Activated CD8-positive, alpha-beta memory T cell treated with anti-CD3 and anti-CD28 coated beads, Interleukin-2, amount 10 ng/mL, durations not matched to agents 7 days and 5 days (primary cell): ENCODE measurements around the gene SLC38A2. TPM values are rescaled to one million over a fixed set of nuclear protein-coding genes. Genes with fewer than 3 reads are reported as not detected.
"Not testable (repeated sequence)": the region's sequence is repeated elsewhere in the genome, so short reads cannot be mapped to it uniquely, and the experiment has no call there.

Experiments used
- ATAC-seq: fragments of 150-1000 bp; cut with Tn5 transposase; one replicate; pipeline ENCODE4 v1.10.0; 2021; ENCODE audit warnings: moderate library complexity
- CTCF ChIA-PET: fragments of 350-600 bp; sonication (Branson Sonifier 250); formaldehyde crosslinking; loops from one replicate; lab custom pipeline; 2021; ENCODE audit warnings: antibody characterized with exemption; lab: Charles Lee
- DNase-seq: peaks from one replicate; pipeline ENCODE4 v3.0.0-alpha.2; 2020
- H3K27ac Mint-ChIP-seq: one replicate; pipeline ENCODE4 v1.8.0; 2021; ENCODE audit warnings: mild to moderate bottlenecking, mixed read lengths
- H3K27me3 Mint-ChIP-seq: one replicate; pipeline ENCODE4 v1.8.0; 2021; ENCODE audit warnings: mixed read lengths
- H3K36me3 Mint-ChIP-seq: one replicate; pipeline ENCODE4 v1.8.0; 2021; ENCODE audit warnings: mild to moderate bottlenecking, mixed read lengths
- H3K4me1 Mint-ChIP-seq: one replicate; pipeline ENCODE4 v1.8.0; 2021; ENCODE audit warnings: mixed read lengths
- H3K4me3 Mint-ChIP-seq: one replicate; pipeline ENCODE4 v1.8.0; 2021; ENCODE audit warnings: mild to moderate bottlenecking, moderate library complexity, mixed read lengths
- H3K9me3 Mint-ChIP-seq: one replicate; pipeline ENCODE4 v1.8.0; 2022; ENCODE audit warnings: low read depth, mixed read lengths
- total RNA-seq, 2 experiments: library from RNA; stranded (reverse); gene quantifications; one replicate each; pipeline ENCODE4 v1.2.3, GENCODE V29; 2021

SLC38A2 gene
- total RNA-seq, 2 experiments from 2014 or later: 168 to 258 TPM

DNA sequence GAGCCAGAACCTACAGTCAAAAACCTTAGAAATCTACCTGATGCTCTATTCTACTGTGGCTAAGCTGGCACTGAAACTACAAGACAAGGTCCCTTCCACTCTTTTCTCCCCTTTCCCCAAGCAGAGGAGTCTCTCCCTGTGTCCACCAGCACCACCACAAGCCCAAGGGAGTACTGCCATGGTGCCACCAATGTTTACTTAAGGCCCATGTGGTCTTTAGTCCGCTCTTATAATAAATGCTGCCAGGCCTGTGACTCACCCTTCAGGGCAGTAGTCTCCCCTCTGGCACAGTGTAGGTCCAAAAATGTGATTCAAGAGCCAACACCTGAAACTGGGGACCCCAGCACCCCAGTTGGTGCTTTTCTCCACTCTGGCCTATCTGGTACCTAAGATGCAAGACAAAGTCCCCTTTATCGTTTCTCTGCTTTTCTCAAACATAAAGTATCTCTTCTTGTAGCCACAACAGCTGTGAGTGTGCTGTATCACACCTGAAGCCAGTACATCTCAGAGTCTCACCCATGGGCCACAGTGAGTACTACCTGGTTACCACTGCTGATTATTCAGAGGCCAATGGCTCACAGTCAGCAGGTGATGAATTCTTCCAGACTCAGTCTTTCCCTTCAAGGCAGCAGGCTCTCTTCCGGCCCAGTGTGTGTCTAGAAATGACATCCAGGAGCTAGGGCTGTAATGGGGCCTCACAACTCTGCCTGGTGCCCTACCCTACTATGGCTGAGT lies 29.3 kb downstream of the SLC38A2 start:
- no peak for DNase-seq
- H3K4me3 Mint-ChIP-seq: no peak overlapping the region
- no peak for ATAC-seq
- peaks cover 5% of the 10 kb centered on the region for H3K4me1 Mint-ChIP-seq
- H3K27me3 Mint-ChIP-seq: peaks cover 13% of the 10 kb centered on the region
- peaks cover 3% of the 10 kb centered on the region for H3K36me3 Mint-ChIP-seq
- H3K9me3 Mint-ChIP-seq: no peaks in the 10 kb centered on the region
- CTCF ChIA-PET: interaction anchor here (1.6 kb wide), 1 partner anchor 318 kb away, joined by 4 read pairs; no protein-coding TSS in a partner anchor
- H3K27ac Mint-ChIP-seq: no peak overlapping the region

DNA sequence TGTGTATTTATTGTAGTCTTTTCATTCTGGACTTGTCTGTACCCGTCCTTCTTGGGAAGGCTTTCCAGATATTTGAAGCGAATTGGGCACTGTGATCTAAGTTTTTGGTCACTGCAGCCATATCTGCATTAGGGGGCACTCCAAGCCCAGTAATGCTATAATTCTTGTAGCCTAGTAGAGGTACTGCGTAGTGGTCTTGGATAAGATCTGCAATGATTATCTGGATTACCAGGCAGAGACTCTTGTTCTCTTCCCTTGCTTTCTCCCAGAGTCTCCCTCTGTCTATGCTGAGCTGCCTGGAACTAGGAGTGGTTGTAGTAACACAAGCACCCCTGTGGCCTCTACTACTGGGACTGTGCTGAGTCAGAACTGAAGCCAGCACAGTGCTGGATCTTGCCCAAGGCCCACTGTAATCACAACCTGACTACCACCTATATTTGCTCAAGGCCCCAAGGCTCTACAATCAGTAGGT lies 30.0 kb downstream of the SLC38A2 start:
- H3K9me3 Mint-ChIP-seq: no peaks in the 10 kb centered on the region
- H3K27me3 Mint-ChIP-seq: peaks cover 13% of the 10 kb centered on the region
- peaks cover 3% of the 10 kb centered on the region for H3K36me3 Mint-ChIP-seq
- ATAC-seq (peak; percentile 66), DNase-seq (no peak)
- CTCF ChIA-PET: interaction anchor here (1.6 kb wide), 1 partner anchor 319 kb away, joined by 4 read pairs; no protein-coding TSS in a partner anchor
- peaks cover 5% of the 10 kb centered on the region for H3K4me1 Mint-ChIP-seq
- H3K4me3 Mint-ChIP-seq: no peak overlapping the region
- H3K27ac Mint-ChIP-seq: no peak overlapping the region

DNA sequence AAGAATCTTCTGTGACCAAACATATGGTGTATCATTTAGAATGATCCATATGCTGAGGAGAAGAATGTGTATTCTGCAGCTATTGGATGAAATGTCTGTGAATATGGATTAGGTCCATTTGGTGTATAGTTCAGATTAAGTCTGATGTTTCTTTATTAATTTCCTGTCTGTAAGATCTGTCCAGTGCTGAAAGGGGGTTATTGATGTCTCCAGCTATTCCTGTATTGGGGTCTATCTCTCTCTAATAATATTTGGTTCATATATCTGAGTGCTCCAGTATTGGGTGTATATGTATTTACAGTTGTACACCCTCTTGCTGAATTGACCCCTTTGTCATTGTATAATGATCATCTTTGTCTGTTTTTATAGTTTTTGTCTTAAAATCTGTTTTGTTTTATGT lies 33.5 kb downstream of the SLC38A2 start:
- Mint-ChIP-seq H3K27ac (no peak overlapping the region), H3K9me3 (peaks cover 4% of the 10 kb centered on the region), H3K4me1 (peaks cover 5% of the 10 kb centered on the region), H3K27me3 (peaks cover 24% of the 10 kb centered on the region), H3K4me3 (no peak overlapping the region), H3K36me3 (peaks cover 2% of the 10 kb centered on the region)
- CTCF ChIA-PET: no interaction called here
- DNase-seq: no peak
- ATAC-seq: no peak

DNA sequence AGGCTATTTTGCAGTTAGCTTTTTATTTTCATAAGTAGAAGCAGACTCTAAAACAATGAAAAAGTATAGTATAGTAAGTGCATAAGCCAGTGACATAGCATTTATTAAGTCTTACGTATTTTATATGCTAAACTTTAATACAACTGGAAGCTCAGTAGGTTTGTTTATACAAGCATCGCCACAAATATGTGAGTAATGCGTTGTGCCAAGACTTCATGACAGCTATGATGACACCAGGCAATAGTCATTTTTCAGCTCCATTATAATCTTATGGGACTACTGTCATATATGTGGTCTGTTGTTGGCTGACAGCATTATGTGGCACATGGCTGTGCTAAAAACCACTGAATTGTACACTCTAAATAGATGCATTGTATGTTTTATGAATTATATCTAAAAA lies 40.3 kb downstream of the SLC38A2 start:
- Mint-ChIP-seq H3K4me1 (no peaks in the 10 kb centered on the region), H3K9me3 (peaks cover 20% of the 10 kb centered on the region), H3K36me3 (peaks cover 7% of the 10 kb centered on the region), H3K27ac (no peak overlapping the region), H3K4me3 (no peak overlapping the region), H3K27me3 (peaks cover 11% of the 10 kb centered on the region)
- CTCF ChIA-PET: interaction anchor here (1.2 kb wide), 1 partner anchor 31 kb away, joined by 3 read pairs; no protein-coding TSS in a partner anchor
- DNase-seq (no peak), ATAC-seq (no peak)

GRCh38 chr12:46325075-46325474 lies 47.5 kb downstream of the SLC38A2 start:
- DNase-seq, H3K27ac Mint-ChIP-seq, CTCF ChIA-PET, H3K27me3 Mint-ChIP-seq, H3K4me3 Mint-ChIP-seq, H3K4me1 Mint-ChIP-seq, ATAC-seq, H3K36me3 Mint-ChIP-seq, H3K9me3 Mint-ChIP-seq: not testable (repeated sequence)

DNA sequence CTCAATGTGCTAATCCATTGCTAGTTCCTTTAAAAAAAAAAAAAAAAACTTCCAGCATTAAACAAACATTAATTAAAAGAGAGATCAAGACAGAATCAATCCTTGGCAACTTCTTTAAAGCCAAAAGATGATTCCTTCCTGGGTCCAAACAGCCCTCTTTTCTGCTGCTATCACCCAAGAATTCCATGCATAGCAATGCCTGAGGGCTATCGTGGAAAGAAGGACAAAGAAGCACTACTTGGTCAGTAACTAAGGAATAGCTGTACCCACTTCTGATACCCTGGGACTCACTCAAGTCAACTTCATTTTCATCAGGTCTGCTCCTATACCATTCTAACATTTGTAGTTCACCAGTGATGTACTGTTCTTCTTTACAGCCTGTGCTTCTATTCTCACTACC lies 51.8 kb downstream of the SLC38A2 start:
- Mint-ChIP-seq H3K36me3 (peaks cover 1% of the 10 kb centered on the region), H3K27me3 (no peaks in the 10 kb centered on the region), H3K27ac (no peak overlapping the region), H3K9me3 (peaks cover 4% of the 10 kb centered on the region), H3K4me3 (no peak overlapping the region), H3K4me1 (no peaks in the 10 kb centered on the region)
- CTCF ChIA-PET: no interaction called here
- ATAC-seq (no peak), DNase-seq (no peak)

GRCh38 chr12:46318037-46318436 lies 54.5 kb downstream of the SLC38A2 start:
- DNase-seq (no peak), ATAC-seq (no peak)
- Mint-ChIP-seq H3K9me3 (peaks cover 4% of the 10 kb centered on the region), H3K27me3 (peaks cover 6% of the 10 kb centered on the region), H3K27ac (no peak overlapping the region), H3K4me3 (no peak overlapping the region), H3K4me1 (no peaks in the 10 kb centered on the region), H3K36me3 (peaks cover 1% of the 10 kb centered on the region)
- CTCF ChIA-PET: no interaction called here

Other genes with a start within 250 kb of the SLC38A2 start
- 100 to 1,000 TPM; 149 to 180 TPM for gene SLC38A1, start 103.7 kb downstream of the SLC38A2 start, total RNA-seq